GM21723 (cell line): ENCODE data around the gene ARMC3.
"Not testable (repeated sequence)": the region's sequence is repeated elsewhere in the genome, so short reads cannot be mapped to it uniquely, and the experiment has no call there.

Experiments used
- ATAC-seq: cut with Tn5 transposase; IDR thresholded peaks from one replicate; pipeline ENCODE4 v1.9.1; 2021; ENCODE audit warnings: mild to moderate bottlenecking, moderate library complexity; ENCODE audit not compliant: unreplicated experiment

The ARMC3 gene

DNA sequence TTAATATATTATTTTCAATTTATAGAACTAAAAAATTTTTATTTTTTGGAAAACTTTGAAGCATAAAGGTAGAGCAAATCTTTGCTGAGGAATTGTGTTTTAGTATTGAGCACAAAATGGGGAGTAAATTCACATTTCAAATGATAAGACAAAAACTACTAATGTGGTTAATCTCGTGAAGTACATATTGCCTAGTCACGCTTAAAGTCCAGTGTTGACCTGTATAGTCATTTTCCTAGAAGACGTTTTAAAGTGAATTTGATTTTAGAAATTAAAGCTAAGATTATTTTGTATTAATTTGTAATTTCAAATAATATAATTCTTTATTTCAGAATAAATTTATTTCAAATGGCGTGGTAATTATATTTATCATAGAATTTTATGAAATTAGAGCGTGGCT, 110.3 kb downstream of the ARMC3 start:
- no peak for ATAC-seq

DNA sequence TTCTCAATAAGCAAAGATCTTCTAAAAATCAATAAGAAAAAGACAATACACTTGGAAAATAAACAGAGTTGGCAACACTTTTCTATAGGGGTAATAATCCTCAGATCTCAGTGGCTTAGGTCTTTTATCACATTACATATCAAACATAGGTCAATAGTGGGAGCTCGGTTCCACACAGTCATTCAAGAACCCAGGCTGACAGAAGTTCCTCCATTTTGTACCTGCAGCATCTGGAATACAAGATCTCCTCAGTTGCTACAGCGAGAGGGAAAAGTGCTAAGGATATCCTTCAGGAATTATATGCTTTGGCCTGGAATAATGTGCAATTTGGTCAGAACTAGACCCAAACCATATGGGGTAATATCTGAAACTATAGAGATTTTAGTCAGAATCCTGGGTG, 112.1 kb downstream of the ARMC3 start:
- ATAC-seq: no peak

DNA sequence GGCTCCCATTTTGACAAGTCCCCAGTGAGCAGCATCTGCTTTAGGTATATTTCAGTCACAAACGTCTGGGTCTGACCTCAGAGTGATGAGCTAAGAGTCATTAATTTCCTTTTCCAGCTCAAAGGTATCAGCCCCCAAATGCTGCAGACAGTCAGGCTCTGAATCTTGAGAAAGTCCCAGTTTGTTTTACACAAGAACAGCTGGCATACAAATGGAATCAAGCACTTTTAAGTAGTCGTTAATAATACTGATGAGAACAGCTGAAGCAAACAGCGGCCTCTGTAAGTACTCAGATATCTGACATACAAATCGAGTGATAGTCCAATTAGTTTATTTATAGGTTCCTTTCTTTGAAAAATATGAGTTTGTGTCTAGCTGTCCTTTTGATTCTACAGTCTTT, 118.2 kb downstream of the ARMC3 start:
- no peak for ATAC-seq

DNA sequence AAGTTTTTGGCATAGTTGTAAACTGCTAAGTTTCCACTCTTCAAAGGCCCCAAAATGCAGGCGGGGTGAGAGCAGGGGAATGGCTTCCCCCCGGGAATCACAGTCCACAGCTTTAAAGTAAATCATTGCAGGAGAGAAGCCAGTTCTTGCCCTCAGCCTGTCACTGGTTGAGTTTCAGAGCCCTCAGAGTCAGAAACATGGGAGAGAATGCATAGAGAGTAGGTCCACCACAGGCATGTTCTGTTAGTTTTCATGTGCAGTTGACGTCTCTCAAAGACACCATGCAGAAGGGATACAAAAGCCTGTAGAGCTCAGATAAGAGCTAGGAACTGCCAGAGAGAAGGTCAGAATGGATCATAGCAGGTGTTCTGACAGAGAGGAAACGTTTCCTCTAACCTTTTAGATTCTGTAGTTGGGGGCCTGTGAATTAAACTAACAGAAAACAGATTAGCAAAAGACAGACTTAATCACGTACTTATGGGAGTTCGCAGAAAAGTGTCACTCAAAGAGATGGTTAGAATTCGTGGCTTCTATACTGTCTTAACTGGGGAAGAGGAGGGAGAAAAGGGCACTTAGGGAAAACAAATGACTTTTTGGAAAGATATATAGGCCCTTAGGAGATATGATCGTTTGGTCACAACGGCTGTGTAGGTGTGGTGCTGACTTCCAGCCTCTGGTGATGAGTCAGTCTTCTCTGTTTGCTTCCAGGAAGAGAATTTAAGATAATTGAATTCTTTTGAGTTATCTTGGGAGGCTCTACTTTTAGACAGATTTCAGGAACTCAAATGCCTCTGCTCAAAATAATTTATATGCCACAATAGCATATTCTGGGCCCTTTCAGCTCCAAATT, 119.6 kb downstream of the ARMC3 start:
- ATAC-seq: no peak

DNA sequence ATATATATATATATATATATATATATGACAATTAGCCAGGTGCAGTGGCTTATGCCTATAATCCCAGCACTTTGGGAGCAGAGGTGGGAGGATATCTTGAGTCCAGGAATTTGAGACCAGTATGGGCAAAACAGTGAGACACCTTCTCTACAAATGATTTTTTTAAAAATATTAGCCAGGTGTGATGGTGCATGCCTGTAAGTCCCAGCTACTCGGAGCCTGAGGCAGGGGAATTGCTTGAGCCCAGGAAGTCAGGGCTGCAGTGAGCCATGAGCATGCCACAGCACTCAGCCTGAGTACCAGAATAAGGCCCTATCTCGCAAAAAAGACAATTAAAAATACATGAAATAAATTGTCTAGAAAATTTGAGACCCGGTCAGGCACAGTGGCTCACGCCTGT, 120.3 kb downstream of the ARMC3 start:
- no peak for ATAC-seq

DNA sequence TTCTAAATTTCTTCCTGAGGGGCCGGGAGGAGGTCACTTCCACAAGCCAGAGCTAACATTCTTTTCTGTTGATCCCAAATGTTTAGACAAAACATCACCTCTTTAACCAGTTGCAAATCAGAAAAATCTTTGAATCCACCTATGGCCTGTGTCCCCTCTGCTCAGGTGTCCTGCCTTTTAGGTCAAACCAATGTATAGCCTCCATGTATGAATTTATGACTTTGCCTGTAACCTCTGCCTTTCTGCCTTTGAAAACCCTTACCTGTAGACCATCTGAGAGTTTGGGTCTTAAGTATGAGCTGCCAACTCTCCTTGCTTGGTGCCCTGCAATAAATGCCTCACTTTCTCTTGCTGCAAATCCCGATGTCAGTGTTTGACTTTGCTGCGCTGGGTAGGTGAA, 123.4 kb downstream of the ARMC3 start:
- no peak for ATAC-seq

DNA sequence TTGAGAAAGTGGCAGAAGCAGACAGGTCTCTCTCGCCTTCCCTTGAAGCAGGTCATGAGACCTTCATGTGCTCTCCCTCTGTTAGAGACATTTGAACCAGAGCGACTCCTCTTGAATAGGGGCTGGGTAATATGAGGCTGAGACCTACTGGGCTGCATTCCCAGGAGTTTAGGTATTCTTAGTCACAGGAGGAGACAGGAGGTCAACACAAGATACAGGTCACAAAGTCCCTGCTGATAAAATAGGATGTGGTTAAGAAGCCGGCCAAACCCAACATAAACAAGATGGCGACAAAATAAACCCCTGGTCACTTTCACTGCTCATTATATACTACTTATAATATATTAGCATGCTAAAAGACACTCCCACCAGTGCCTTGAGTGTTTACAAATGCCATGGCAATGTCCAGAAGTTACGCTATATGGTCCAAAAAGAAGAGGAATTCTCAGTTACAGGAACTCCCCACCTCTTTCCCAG, 124.0 kb downstream of the ARMC3 start:
- no peak for ATAC-seq

DNA sequence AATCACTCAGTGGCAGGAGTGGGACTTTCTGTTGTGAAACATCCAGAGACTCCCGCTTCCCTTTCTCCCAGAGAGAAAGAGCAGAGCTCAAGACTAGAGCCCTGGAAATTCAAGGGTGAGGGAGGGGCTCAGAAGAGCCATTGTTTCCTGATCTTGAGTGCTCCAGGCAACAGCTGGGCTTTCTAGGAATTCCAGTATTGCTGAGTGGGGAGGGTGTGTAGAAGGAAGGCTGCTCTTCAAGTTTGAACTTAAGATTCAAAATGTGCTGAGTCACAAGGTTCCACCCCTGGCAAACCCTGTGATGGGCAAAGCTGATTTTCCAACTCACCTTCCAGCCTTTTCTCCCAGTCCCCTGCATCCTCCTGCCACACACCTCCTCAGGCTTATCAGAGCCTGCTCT, 125.2 kb downstream of the ARMC3 start:
- ATAC-seq: no peak

DNA sequence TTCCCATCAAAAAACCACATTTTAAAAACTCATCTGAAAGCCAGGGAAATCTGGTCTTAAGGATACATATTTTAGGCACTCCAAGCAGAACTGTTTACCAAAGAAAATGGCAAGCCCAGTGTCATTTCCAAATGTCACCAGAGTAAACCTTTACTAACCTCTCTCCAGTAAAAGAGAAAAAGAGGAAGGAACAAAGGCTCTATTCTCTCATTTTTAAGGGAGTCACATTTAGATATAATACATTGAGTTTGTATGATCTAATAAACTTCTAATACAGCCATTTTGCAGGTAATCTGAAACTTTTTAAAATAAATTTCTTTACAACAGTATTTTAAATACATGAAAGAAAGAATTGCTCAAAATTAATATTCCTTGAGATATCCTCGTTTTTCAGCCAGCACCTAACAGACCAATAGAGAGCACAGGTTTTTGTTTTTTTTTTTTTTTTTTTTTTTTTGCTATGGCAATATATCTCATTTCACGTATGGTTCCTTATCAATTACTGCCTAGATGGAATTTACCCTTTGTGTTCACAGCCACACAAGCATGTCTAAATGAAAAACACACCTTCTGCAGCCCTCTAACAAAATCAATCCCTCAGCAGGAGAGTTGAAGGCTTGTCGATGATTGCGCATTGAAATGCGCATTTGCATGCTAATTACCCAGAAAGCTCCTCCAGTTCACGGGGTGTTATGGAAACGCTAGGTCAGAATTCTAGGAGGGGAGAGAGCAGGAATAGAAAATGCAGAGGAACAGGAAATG, 127.8 kb downstream of the ARMC3 start:
- no peak for ATAC-seq

DNA sequence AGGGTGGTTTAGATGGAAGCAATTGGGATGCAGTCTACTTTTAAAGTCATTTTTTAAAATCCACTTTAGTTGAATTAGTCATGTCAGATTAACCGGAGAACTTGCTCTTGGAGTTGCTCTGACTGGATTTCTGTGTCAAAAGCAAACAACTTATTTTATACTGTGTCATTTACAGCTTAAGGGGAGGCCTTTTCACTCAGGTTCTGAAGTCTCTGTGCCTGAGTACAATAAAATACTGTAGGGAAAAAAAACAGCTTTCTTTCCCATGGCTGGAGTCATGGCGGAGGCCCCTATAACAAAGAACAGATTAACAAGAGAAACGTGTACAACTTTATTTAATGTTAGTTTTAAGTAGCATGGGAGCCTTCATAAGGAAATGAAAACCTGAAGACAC, 128.3 kb downstream of the ARMC3 start:
- ATAC-seq: no peak

DNA sequence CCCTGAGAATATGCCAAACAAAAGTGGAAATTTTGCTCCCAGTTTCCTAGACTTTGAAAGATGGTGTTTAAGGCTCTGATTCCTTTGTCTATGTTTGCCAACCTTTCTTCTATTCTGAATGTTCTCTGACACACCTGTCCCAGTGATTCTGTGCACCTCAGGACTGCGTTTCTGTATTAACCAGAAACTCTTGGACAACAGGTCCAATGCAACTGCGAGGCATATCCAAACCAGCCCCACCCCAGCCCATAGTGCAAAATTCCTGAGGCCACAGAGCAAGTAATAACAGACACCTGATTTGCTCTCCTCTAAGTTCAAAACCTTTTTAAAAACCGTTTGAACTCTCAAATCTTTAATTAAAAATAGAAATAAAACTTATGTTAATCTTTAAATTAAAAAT, 130.5 kb downstream of the ARMC3 start:
- ATAC-seq: no peak

DNA sequence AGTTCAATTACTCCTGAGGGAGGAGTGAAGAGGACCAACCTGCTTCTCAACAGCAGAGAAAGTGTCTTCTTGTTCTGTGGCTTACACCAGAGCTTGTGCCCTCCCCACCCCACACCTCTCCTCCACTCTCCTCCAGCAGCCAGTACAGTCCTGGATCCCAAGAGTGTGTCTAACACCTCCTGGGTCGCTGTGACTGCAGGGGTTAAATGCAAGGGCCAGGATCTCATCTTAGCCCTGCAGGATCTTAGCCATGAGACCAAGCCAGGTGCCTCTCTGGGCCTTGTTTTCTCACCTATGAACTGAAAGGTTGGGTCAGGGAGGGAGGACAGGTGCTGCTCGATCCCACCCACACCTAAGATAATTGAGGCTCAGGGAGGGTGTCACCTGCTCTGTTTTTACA, 133.1 kb downstream of the ARMC3 start:
- ATAC-seq: no peak

DNA sequence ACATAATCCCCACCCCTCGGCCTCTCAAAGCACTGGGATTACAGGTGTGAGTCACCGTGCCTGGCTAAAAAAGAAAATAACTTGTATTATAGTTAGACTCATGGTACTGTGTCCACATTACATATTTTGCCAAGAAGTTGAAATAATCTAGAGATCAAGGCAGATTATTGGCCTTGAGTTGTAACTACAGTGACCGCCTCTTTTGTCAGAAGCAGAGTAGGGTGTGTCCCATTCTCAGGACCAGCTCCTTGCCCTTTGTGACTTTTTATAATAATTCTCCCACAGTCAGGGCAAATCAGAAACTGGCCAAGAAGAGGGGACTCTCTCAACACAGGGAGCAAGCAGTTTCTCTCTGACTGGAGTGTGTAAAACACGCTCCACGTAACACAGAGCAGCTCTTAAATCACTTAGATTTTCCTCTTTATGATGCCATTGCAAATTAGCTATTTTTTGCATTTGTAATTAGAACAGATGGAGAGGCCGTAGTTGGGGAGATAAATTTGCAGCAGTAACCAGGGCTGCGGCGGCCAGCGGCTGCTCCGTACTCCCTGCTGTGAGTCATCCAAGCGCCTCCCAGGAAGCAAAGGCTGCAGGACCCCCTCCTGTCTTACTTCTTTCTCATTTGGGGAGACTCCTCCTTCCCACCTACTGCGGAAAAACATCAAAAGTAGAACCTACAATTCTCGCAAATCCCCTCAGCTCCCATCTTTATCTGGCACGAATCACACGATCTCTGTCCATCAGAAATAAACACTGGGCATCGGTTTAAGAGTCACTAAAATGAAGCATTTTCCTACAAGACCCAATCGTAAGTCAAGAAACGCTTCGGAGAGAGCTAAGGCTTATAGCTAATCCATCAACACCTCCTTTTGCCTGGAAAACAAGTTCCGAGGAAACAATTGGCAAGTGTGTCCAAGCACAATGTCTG, 135.5 kb downstream of the ARMC3 start:
- ATAC-seq: no peak

DNA sequence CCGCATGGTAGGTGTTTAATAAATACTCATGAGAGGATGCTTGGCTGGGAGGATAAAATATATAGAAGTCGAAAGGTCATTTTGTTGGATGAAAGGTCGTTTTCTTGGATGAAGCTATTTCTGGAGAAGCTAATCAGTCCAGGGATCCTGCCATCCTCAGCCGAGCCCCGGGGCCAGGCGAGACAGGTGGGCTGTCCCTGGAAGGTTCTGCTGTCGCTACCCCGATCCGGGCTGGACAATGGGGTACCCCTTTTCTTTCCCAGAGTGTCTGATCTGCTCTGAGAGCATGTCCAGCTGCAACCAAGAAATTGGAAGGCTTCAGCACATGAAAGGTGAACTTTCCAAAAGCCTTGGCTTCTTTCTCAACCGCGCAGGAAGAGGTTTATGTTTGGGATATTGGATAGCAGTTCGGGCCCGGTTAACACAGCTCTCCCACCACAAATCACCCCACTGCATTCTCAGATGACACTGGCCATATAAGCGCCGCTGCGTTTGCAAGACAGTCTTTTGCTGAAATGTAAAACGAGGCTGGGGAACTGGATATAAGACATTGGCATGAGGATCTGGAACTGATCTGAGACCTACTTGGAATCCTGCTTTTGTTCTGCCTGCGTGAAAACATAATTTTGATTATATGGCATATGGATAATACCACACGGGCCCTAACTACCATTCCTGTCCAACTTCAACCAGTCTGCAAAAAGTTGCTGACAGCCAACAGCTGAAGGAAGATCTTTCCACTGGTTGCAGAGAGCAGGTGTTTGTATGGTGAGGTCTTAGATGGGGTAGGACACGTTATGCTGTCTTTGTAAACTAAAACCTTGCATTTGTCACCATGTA, 136.3 kb downstream of the ARMC3 start:
- no peak for ATAC-seq

DNA sequence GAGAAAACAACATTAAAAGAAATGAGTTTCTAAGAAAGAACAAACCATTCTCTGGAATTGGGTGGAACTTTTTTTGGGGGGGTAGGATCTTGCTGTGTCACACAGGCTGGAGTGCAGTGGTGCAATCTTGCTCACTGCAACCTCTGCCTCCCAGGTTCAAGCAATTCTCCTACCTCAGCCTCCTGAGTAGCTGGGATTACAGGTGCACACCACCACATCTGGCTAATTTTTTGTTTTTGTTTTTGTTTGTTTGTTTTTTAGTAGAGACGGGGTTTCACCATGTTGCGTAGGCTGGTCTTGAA, 136.9 kb downstream of the ARMC3 start:
- not testable (repeated sequence) for ATAC-seq

DNA sequence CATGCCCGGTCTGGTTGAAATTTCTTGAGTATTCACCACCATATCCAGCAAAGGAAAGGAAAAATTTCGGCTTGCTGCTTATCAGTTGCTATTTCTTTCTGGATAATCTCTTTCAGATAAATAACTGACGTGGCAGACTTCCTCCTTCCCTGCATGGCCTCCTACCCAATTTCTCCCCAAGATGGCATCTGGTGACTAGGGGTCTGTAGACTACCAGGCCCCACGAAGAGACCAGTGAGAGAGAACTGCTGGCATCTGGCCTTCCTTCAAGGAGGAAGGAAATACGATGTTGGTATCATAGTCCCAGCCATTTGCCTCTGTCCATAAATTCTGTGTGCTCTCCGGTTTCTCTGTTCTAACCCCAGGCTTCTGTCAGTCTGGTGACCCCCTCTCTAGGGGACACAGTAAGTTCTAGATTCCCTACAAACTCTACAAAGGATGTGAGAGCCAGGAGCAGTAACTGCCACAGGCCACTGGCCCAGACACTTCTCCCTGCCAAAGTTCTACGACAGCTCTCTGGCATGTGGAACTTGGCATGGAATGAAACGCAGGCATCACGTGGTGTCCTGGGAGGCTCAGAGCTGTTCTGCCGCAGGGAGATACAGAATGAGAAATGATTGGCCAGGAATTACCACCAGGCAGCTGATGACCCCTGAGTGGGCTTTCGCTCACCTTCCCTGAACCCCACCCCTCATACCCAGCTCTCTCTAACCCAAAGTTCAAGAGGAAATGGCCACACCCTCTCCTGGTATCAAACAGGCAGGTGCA, 137.5 kb downstream of the ARMC3 start:
- ATAC-seq: no peak

DNA sequence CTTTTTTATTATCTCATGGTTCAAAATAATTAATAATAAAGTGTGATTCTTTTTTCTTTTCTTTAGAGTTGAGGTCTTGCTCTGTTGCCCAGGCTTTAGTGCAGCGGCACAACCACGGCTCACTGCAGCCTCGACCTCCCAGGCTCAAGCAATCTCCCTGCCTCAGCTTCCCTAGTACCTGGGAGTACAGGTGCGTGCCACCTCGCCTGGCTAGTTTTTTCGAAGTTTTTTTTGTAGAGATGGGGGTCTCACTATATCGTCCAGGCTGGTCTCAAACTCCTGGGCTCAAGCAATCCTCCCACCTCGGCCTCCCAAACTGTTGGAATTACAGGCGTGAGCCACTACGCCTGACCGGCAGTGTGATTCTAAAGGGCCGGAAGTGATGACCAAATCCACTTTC, 139.5 kb downstream of the ARMC3 start:
- no peak for ATAC-seq

DNA sequence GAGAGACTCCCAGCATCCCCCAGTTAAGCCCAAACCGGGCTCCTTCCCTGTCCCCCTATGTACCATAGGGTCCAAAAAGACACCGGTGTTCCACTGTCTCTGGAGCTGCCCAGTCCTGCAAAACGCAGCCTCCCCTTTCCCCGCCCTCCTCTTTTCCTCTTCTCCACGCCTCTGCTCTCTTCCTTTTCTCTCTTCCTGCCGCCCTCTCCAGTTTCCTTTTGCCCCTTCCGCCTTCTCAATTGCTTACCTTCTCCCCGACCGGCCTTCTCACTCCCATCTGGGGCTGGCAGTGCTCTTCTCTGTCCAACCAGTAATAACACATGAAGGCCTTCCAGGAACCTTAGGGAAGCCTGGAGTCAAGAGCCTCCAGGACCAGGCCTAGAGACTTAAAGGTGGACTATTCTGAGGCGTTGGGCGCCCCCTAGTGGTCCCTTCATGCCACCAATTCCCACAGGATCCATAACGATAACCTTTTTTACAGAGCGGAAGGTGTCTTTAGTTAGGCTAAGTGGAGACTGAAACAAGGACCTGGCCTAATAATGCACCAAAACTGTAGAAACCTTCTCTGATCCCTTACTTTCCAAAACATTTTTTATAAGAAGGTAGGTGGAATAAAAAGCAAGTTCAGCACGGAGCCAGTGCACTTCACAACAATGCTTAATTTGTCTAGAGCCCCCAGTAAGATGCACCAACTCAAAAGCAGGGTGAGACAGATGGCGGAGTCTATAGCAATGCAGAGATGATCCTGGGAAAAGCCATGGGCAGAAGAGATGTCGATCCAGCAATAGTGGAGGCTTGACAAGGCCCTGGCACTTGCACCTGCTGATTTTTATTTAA, 140.3 kb downstream of the ARMC3 start:
- ATAC-seq: peak; percentile 50
